K562 (cell line): Measurements from ENCODE around the gene PRPF38A. TPM values are rescaled to one million over a fixed set of nuclear protein-coding genes. Genes with fewer than 3 reads are reported as not detected.

Experiments used
- CCNT2 ChIP-seq: IDR thresholded peaks from 2 replicates; pipeline ENCODE4 v1.6.1; 2011; ENCODE audit warnings: borderline replicate concordance, low read depth, mild to moderate bottlenecking, moderate library complexity, mixed read lengths, low read length; ENCODE audit not compliant: insufficient read length; ENCODE audit errors: extremely low read depth
- ERF ChIP-seq: fragments of 450-650 bp; formaldehyde crosslinking; IDR thresholded peaks from 2 replicates; pipeline ENCODE4 v1.4.0; 2020; ENCODE audit warnings: mild to moderate bottlenecking, mixed read lengths
- FOXK2 ChIP-seq, 2 experiments: fragments of 450-650 bp; IDR thresholded peaks in 1 of 2; conservative IDR thresholded peaks in 1 of 2; 2 replicates each; pipeline ENCODE4 v1.6.1; 2016; ENCODE audit warnings: low read depth in 2 of 2, mild to moderate bottlenecking in 1 of 2
- JUN ChIP-seq, 2 experiments: sonication (generic) in 1 of 2; formaldehyde crosslinking in 1 of 2; IDR thresholded peaks; 2 replicates each; pipeline versions ENCODE4 v1.6.1 to v1.8.0; 2012 to 2022; ENCODE audit warnings: borderline replicate concordance in 2 of 2, mild to moderate bottlenecking in 2 of 2, improper control_type of control experiment in 1 of 2, low read depth in 1 of 2, low read length in 1 of 2, missing genetic modification reagents in 1 of 2
- NFE2L1 ChIP-seq: fragments of 450-650 bp; IDR thresholded peaks from 2 replicates; pipeline ENCODE4 v1.6.1; 2016; ENCODE audit warnings: missing genetic modification characterization, low read depth, mild to moderate bottlenecking, missing compliant biosample characterization, moderate library complexity, borderline replicate concordance
- NFIC ChIP-seq: fragments of 450-650 bp; IDR thresholded peaks from 2 replicates; pipeline ENCODE4 v1.6.1; 2017; ENCODE audit warnings: mild to moderate bottlenecking, inconsistent platforms
- NR1H2 ChIP-seq: sonication (generic); formaldehyde crosslinking; IDR thresholded peaks from 2 replicates; pipeline ENCODE4 v1.4.0; 2020; ENCODE audit warnings: mild to moderate bottlenecking, missing genetic modification reagents
- RBM22 ChIP-seq: fragments of 200-400 bp; formaldehyde crosslinking; IDR thresholded peaks from 2 replicates; pipeline ENCODE4 v1.6.1; 2018; ENCODE audit warnings: low read length, low read depth; ENCODE audit not compliant: poor library complexity, severe bottlenecking
- RUNX1 ChIP-seq: sonication (generic); IDR thresholded peaks from 2 replicates; pipeline ENCODE4 v1.6.1; 2016; ENCODE audit warnings: antibody characterized with exemption, low read depth
- SMAD1 ChIP-seq: fragments of 150-350 bp; IDR thresholded peaks from 2 replicates; pipeline ENCODE4 v1.6.1; 2014; ENCODE audit warnings: low read length, low read depth; ENCODE audit not compliant: partially characterized antibody
- TBP ChIP-seq: optimal IDR thresholded peaks from 2 replicates; pipeline ENCODE3; 2011; ENCODE audit warnings: low read depth, low read length, improper control_type of control experiment
- U2AF1 ChIP-seq: fragments of 200-400 bp; formaldehyde crosslinking; optimal IDR thresholded peaks from 2 replicates; pipeline ENCODE3; 2017; ENCODE audit warnings: mild to moderate bottlenecking, low read depth, low read length, moderate library complexity
- ZC3H11A ChIP-seq: IDR thresholded peaks from 2 replicates; pipeline ENCODE4 v1.6.1; 2012; ENCODE audit warnings: low read depth, low read length, improper control_type of control experiment
- ZEB2 ChIP-seq: fragments of 450-650 bp; IDR thresholded peaks from 2 replicates; pipeline ENCODE4 v1.6.1; 2016
- ZNF280A ChIP-seq: fragments of 450-650 bp; IDR thresholded peaks from 2 replicates; pipeline ENCODE4 v1.6.1; 2018; ENCODE audit warnings: mild to moderate bottlenecking, low read depth; ENCODE audit not compliant: partially characterized antibody
- ZNF407 ChIP-seq: fragments of 450-650 bp; IDR thresholded peaks from 2 replicates; pipeline ENCODE4 v1.6.1; 2016; ENCODE audit warnings: low read depth
- ZNF436 ChIP-seq: fragments of 250-450, 450-650 bp; sonication (Bioruptor Pico); formaldehyde crosslinking; IDR thresholded peaks from 2 replicates; pipeline ENCODE4 v1.7.0; 2020; ENCODE audit warnings: mild to moderate bottlenecking
- polyA plus RNA-seq, 8 experiments: library from polyadenylated mRNA; depleted of rRNA in 4 of 8; stranded (reverse) in 5 of 8; unstranded in 3 of 8; fragments of >200 nt; fragmentation: Nextera tagmentation in 2 of 8; fragmentation: Illumina TruSeq in 1 of 8; extraction: Ambion mirVana in 2 of 8; extraction: Trizol in 1 of 8; gene quantifications; 2 replicates each; pipeline versions ENCODE4 v1.2.1 to v1.2.3, GENCODE V29; 2011 to 2014; ENCODE audit warnings: inconsistent platforms in 1 of 8, missing spikeins in 1 of 8
- total RNA-seq, 7 experiments: library from RNA; depleted of rRNA in 6 of 7; stranded (reverse); fragments of >200 nt in 6 of 7; fragmentation: Illumina TruSeq in 2 of 7; extraction: Trizol in 2 of 7; gene quantifications; 2 replicates each; pipeline versions ENCODE4 v1.2.1 to v1.2.3, GENCODE V29; 2011 to 2021; ENCODE audit warnings: low replicate concordance in 1 of 7

Gene PRPF38A
- total and polyA plus RNA-seq, 9 of the 15 experiments (the other 6 are each of a cell fraction or from before 2014, with no cell fraction given), result 53.6 to 198 (median 89.2) TPM

GRCh38 chr1:52365746-52366516 is 38.5 kb upstream of the PRPF38A start, which contains the start of gene CC2D1B (continued):
- TF ChIP-seq TBP, result peak; percentile 68
- no peak for TF ChIP-seq ZNF407
- TF ChIP-seq ZNF280A, result no peak
- no peak for TF ChIP-seq NFE2L1
- TF ChIP-seq ZEB2, result no peak
- peak; percentile 95 for TF ChIP-seq CCNT2
- TF ChIP-seq ZNF436 (CRISPR knock-in tag), result no peak
- peak; percentile 62; the same call in 1 of the 2 replicates for TF ChIP-seq JUN (IDR thresholded peaks at IDR 0.05; ENCODE audit: borderline replicate concordance, low read depth, low read length)
- TF ChIP-seq JUN (CRISPR knock-in tag; IDR thresholded peaks at IDR 0.05; ENCODE audit: borderline replicate concordance), result peak; percentile 47; the same call in 1 of the 2 replicates
- TF ChIP-seq NFIC, result peak; percentile 63
- peak; percentile 23; the same call in 1 of the 2 replicates for TF ChIP-seq ERF
- peak; percentile 37 to 57; a peak in 2 of 4 replicates for TF ChIP-seq FOXK2 (conservative IDR thresholded peaks at IDR 0.05 in 1 of 2, IDR thresholded peaks at IDR 0.05 in 1 of 2; ENCODE audit: low read depth in 2 of 2)
- TF ChIP-seq ZC3H11A, result no peak
- TF ChIP-seq RBM22, result peak; percentile 83
- peak; percentile 87 for TF ChIP-seq U2AF1
- TF ChIP-seq RUNX1, result no peak
- 0 out of 2 replicates have a peak, but pooled peaks have one; percentile 3 for TF ChIP-seq NR1H2 (CRISPR knock-in tag)
- peak; percentile 42 for TF ChIP-seq SMAD1
